BE2C (cell line): Measurements from ENCODE around the gene ANGPTL2.

Source experiments
- DNase-seq: peaks from one replicate; pipeline ENCODE4 v3.0.0-alpha.2; 2020
- H3K27me3 ChIP-seq: fragments of 250-450 bp; sonication (Bioruptor Pico); 2 replicates; pipeline ENCODE4 v1.5.1; 2020; ENCODE audit warnings: mild to moderate bottlenecking
- H3K36me3 ChIP-seq: fragments of 250-450 bp; sonication (Bioruptor Pico); 2 replicates; pipeline ENCODE4 v1.5.1; 2020; ENCODE audit warnings: mild to moderate bottlenecking
- H3K4me1 ChIP-seq: fragments of 250-450 bp; sonication (Bioruptor Pico); 2 replicates; pipeline ENCODE4 v1.5.1; 2020
- H3K4me3 ChIP-seq: 2 replicates; pipeline ENCODE4 v1.5.1; 2011; ENCODE audit warnings: low read depth, low read length
- H3K9me3 ChIP-seq: fragments of 250-450 bp; sonication (Bioruptor Pico); 2 replicates; pipeline ENCODE4 v1.5.1; 2020
- CTCF ChIP-seq: IDR thresholded peaks from 2 replicates; pipeline ENCODE4 v1.5.1; 2012; ENCODE audit warnings: mild to moderate bottlenecking, low read depth, low read length

ANGPTL2 gene

GRCh38 chr9:127109212-127109711, 13.2 kb downstream of the ANGPTL2 start:
- no peak for TF ChIP-seq CTCF
- Histone ChIP-seq H3K9me3 (no peaks in the 10 kb centered on the region), H3K27me3 (no peaks in the 10 kb centered on the region), H3K4me3 (no peak overlapping the region), H3K36me3 (peaks cover 4% of the 10 kb centered on the region), H3K4me1 (peaks cover 10% of the 10 kb centered on the region)
- DNase-seq = no peak

GRCh38 chr9:127107929-127108876, 14.2 kb downstream of the ANGPTL2 start:
- H3K4me1 ChIP-seq = peaks cover 16% of the 10 kb centered on the region
- H3K9me3 ChIP-seq = no peaks in the 10 kb centered on the region
- TF ChIP-seq CTCF = no peak
- no peak overlapping the region for H3K4me3 ChIP-seq
- no peaks in the 10 kb centered on the region for H3K27me3 ChIP-seq
- DNase-seq = no peak
- peaks cover 4% of the 10 kb centered on the region for H3K36me3 ChIP-seq

GRCh38 chr9:127107171-127107928, 15.1 kb downstream of the ANGPTL2 start:
- Histone ChIP-seq H3K4me1 (peaks cover 16% of the 10 kb centered on the region), H3K36me3 (peaks cover 4% of the 10 kb centered on the region), H3K9me3 (no peaks in the 10 kb centered on the region), H3K27me3 (no peaks in the 10 kb centered on the region), H3K4me3 (no peak overlapping the region)
- no peak for DNase-seq
- TF ChIP-seq CTCF = no peak

- Histone ChIP-seq H3K27me3 (no peaks in the 10 kb centered on the region), H3K36me3 (peaks cover 4% of the 10 kb centered on the region), H3K4me1 (peaks cover 16% of the 10 kb centered on the region), H3K9me3 (no peaks in the 10 kb centered on the region), H3K4me3 (no peak overlapping the region)
- DNase-seq = no peak
- TF ChIP-seq CTCF = no peak
Measured at GRCh38 chr9:127106466-127106855, 16.0 kb downstream of the ANGPTL2 start.

GRCh38 chr9:127105805-127106465, 16.5 kb downstream of the ANGPTL2 start:
- no peaks in the 10 kb centered on the region for H3K27me3 ChIP-seq
- H3K36me3 ChIP-seq = peaks cover 4% of the 10 kb centered on the region
- no peak overlapping the region for H3K4me3 ChIP-seq
- peaks cover 16% of the 10 kb centered on the region for H3K4me1 ChIP-seq
- no peak for DNase-seq
- H3K9me3 ChIP-seq = no peaks in the 10 kb centered on the region
- TF ChIP-seq CTCF = no peak
